Stimulated activated CD8-positive, alpha-beta memory T cell treated with anti-CD3 and anti-CD28 coated beads, Interleukin-15, amount 100 ng/mL, for 4 hours (primary cell): ENCODE results near the gene ZNF821.
"Not testable (repeated sequence)": the region's sequence is repeated elsewhere in the genome, so short reads cannot be mapped to it uniquely, and the experiment has no call there.

Experiments
- DNase-seq, 2 donors: peaks; one replicate each; pipeline ENCODE4 v3.0.0-alpha.2; 2020; ENCODE audit warnings: low read depth in 2 of 2

The ZNF821 gene

DNA sequence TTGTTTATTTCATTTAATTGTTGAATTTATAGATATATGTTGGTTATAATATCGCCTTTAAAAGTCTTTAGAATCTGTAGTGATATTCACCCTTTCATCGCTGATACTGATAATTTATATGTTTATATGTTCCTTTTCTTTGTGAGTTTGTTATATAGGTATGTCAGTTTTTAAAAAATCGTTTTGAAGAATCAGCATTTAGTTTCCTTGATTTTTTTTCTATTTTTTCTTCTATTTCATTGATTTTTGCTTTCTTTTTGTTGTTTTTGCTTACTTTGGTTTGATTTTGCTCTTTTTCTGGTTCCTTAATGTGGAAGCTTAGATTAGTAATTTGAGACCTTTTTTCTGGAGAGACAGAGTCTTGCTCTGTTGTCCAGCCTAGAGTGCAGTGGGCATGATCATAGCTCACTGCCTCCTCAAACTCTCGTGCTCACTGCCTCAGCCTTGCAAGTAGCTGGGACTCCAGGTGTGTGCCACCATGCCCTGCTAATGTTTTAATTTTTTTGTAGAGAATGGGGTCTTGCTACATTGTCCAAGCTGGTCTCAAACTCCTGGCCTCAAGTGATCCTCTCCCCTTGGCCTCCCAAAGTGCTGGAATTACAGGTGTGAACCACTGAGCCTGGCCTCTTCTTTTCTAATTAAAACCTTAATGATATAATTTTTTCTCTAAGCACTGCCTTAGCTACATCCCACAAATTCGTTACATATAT lies 18.8 kb upstream of the ZNF821 start:
- DNase-seq = no peak

DNA sequence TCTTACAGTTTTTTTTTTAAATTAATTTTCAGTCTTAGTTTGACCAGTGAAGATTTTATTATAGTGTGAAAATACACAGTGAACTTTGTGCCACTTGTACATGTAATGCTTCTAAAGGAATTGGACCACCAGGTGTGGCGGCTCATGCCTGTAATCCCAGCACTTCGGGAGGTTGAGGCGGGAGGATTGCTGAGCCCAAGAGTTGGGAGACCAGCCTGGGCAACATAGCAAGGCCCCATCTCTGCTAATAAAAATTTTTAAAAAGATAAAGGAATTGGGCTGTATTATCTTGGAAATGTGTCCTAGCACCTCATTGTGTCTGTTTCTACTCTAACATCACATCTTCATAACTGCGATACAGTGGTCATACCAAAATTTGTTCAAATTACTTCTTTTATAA lies 15.2 kb upstream of the ZNF821 start:
- no peak for DNase-seq

DNA sequence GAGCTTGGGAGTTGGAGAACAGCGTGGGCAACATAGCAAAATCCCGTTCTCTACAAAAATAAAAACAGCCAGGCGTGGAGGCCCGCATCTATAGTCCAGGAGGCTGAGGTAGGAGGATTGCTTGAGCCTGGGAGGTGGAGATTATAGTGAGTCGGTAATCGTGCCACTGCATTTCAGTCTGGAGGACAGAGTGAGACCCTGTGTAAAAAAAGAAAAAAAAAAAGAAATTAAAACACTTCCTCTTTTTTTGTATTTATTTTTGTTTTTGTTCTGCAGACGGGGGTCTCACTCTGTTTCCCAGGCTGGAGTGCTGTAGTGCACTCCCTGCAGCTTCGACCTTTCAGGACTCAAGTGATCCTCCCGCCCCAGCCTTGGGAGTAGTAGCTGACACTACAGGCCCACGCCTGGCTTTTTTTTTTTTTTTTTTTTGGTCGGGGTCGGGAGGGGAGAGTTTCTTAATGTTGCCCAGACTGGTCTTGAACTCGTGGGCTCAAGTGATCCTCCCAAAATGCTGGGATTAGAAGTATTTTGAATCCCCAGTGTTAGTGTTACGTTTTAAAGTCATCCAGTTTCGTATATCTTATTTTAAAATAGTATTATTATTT lies 12.9 kb upstream of the ZNF821 start:
- DNase-seq = no peak

DNA sequence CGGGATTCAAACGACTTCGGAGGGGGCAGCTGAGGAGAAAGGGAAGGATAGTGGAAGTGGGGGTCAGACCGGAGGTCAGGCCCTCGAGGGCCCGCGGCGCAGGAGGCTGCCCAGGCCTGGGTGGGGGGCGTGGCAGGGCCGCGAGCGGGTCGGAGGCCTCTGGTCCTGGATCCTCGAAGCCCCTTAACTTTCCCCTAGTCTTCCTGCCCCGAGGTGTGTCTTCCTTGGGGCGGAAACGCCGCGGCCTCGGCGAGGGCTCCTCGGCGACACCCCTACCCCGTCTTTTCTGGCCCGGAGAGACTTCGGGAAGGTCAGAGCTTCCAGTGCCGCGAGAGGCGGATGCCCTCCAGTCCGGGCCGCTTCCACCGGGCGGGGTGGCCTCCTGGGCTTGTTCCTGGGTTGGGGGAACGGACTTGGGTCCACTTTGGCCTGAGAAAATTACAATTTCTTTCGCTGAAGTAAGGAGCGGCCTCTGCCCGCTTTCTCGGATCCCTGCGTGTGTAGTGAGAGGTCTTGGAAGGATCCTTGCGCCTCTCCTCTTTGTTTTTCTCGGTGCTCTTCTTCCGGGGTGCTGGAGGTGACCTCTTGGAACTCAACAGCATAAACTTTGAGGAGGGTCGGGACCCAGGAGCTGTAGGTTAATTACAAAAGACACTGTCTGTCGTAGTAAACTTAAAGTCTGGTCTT lies 11.8 kb upstream of the ZNF821 start:
- DNase-seq = no peak

DNA sequence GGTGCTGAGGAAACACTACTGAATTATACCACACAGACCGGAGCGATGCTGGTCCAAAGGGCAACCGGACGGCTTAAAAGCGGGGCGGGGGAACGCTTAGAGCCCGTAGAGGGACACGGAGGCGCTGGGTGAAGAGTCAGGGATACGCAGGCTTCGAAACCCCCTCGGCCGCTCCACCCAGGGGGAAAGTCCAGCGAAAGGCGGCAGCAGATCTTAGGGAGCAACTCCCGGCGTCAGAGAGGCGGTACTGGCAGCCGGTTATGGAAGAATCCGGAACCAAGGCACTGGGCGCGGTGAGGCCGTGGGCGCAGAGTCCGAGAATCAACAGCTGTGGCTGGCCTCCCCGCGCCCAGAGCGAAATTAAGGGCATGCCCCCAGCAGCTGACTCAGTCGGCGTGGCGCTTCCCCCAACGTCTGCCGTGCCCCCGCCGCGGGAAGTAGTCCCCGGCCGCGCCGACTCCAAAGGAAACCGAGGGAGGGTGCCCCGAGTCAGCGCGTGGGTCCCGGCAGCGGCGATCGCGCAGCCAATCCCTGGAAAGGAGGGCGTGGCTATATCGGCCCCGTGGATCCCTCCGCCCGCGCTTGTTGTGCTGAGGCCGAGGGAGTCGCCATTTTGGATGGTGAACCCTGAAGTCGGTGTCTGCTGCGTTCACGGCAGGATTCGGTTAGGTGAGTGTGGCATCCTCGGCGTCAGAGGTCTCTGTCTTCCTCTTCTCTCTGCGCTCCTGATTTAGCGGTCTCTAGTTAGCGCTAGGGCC lies 11.1 kb upstream of the ZNF821 start, which contains the start of gene IST1:
Gene IST1, plus strand, starts transcription at position 611 of the 758 bp plus-strand sequence. CDS start 20,110 bp downstream, outside the sequence.
- DNase-seq = peak; percentile 95 to 97

DNA sequence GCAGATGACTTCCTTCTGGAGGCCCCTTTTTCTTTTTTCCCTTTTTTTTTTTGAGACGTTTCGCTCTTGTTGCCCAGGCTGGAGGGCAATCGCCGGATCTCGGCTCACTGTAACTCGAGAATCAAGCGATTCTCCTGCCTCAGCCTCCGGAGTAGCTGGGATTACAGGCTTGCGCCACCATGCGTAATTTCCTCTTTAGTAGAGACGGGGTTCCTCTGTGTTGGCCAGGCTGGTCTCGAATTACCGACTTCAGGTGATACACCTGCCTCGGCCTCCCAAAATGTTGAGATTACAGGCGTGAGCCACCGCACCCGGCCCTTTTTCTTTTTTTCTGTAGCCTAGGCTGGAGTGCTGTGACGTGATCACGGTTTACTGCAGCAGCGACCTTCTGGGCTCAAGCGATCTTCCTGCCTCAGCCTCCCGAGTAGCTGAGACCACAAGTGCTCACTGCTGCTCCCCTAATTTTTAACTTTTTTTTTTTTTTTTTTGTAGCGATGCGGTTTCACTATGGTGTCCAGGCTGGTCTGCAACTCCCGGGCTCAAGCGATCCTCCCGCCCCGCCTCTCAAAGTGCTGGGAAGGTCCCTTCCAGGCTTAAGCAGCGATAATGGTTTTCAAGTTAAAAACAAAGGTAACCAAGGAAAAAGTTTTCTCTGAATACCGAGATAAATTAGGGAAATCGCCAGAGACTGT lies 10.4 kb upstream of the ZNF821 start:
- no peak for DNase-seq

DNA sequence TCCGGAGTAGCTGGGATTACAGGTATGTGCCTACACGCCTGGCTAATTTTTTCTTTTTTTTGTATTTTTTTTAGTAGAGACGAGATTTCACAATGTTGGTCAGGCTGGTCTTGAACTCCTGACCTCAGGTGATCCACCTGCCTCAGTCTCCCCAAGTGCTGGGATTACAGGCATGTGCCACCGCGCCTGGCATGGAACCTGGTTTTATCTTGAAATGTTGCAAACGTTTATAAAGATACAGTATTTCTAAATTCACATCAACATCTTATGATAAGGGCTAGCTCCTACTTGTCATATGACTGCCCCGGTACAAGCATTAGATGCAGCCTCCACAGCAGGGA lies 9.9 kb upstream of the ZNF821 start:
- DNase-seq = no peak

DNA sequence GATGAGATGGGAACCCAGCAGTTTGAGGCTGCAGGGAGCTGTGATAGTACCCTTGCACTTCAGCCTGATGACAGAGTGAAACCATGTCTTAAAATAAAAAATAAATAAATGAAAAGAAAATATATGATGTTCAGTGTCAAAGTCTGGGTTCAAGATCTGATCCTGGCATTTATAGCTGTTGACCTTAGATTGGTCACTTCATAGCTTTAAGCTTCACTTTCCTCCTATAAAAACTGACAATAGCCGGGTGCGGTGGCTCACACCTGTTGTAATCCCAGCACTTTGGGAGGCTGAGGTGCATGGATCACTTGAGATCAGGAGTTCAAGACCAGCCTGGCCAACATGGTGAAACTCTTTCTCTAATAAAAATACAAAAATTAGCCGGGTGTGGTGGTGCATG lies 5.2 kb upstream of the ZNF821 start:
- no peak for DNase-seq

DNA sequence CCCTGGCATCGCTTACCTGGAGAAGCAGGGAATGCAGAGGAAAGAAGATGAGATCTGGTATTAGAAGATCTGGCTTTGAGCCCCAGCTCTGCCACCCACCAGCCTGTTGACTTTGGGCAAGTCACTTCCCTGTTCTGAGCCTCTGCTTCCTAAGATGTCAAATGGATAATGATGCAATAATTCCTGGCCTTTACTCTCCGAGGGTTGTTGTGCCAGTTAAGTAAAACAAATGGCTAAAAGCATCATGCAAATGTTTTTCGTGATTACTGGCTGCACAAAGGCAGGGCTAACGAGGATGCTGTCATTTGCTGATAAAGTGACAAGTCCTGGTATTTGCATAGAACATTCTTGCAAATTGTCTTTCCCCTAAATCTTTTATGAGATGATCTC lies 1.3 kb upstream of the ZNF821 start:
- no peak for DNase-seq

DNA sequence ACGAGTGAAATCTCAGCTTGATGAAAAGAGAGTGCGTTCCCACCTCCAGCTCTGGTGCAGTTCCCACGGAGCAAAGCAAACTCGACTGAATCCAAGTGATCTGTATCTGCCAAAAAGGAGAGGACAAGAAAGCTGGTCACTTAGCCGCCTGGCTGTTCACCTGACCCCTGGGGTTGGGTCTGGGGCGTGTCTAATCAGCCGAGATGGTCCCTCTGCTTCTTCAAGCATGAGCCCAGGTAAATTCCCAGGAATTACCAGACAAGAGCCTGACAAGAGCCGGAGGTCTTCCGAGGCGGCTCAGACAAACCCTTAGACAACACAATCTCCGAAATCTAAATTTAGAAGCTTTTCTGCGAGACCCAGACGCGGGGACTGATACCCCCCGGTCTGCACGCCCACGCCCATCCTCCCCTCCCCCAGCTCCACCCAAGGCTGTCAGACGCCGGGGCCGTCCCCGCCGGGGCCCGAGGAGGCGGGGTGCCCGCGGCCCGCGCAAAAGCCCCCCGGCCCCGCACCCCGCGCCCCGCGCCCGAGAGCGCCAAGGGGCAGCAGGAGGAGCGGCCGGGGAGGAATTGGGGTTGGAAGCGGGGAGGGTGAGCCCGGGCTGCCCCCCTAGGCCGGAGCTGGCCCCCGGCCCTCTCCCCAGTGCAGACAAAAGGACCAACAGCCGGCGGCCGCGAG lies 674 bp downstream of the ZNF821 start:
- DNase-seq = peak; percentile 42 to 62

DNA sequence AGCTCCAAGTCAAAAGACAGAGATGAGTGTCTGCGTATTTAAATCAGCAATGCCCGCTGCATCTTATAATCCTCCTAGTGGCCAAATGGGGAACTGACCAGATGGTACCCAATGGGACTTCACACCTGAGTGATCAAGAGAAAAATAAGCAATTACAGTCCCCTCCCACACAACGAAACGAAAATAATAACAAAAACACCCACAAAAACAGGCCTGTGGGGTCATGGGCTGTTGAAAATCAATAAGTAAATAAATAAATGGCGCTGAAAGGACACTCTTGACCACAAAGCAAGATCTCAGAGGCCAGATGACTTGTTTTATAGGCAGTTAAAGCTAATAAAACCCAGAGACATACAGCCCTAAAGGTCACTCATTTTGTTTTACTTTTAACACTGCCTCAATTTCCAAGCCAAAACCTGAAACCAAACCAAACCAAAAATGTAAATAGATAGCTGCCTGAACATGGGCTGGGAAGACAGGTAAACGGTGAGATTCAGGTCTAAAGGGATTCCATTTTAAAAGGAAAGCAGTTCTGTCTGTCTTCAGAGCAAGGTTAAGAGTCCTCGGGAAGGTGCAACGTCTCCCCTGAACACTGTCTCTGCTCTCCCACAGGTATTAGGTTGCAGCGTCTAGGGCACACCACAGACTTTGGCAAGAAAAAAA lies 1.3 kb downstream of the ZNF821 start:
- peak in 1 of 2 donors; percentile 57 for DNase-seq

DNA sequence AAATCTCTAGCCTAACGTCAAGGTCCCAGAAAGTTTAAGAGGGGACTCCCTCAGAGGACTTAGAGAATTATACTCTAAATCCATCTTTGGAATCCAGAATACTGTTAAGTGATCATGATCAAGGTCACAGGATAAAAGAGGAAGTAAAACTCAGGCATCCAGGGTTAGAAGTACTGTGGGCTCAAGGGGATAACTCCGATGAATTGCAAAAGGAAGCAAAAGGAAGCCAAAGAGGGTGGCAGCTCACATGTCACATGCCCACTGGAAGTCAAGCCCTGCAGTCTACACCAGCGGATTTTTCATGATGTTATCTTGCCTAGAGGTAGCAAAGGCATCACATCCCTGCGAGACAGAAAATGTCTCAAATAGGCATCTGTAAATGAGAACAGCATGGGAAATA lies 3.8 kb downstream of the ZNF821 start:
- no peak for DNase-seq

DNA sequence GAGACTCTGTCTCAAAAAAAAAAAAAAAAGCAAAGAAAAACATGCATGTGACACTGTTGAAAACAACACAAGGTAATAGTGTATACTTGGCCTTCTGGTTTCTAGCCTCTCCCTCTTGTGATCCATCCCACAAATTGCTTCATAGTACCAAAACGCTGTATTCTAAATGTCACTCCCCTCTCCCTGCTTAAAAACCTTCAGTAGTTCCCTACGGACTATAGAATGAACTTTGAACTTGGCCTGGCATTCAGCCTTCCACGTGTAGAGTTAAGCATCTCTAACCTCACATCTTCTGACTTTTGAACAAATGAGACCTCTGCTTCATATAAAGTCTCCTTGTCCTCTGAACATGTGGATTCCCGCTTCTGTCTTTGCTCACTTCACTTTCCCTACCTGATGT lies 5.1 kb downstream of the ZNF821 start:
- no peak for DNase-seq

DNA sequence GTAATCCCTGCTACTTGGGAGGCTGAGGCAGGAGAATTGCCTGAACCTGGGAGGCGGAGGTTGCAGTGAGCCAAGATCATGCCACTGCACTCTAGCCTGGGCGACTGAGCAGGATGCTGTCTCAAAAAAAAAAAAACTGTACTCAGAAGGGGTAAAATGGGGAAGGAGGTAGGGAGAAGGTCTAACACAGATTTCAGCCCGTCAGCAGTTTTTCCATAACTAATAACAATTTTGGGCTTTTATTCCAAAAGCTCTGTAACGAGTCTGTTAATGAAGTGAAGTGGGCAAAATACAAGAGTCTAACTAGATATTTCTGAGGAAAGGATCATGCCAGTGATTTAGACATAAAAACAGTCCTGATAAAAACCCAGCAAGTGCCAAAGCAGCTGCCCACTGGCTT lies 10.8 kb downstream of the ZNF821 start:
- no peak for DNase-seq

DNA sequence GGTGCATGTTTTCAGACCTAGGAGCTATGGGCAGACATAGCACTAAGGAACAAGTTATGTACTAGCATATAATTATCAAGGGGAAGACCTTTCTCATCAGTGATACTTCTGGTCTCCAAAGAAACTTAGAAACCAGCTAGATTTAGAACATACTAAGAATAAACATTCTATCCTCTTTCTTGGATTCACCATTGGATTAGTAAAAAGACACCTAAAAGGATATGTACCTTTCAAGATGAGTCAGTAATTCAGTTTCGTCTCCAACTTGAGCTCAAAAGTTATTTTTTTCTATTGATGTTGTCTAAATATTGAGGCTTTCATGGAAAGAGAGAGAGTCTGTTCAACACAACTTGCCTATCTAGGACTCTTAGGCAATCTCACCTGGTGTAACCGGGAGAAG lies 13.2 kb downstream of the ZNF821 start:
- DNase-seq = no peak

DNA sequence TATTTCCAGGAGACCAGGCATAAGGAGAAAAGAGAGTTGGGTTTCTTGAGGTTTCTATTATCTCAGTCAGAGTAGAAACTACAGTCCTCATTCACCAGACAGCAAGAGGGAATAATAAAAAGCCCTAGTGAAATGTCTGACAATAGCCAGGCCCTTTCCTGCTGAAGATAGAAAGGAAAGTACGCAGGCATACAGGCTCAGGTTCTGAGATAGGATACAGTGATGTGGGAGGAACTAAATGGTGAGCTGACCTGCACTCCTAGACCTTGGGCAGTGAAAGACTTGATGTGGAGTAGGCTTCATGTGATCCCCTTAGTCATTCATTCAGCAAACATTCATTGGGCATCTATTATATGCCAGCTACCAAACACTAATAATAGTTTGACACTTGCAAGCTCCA lies 14.9 kb downstream of the ZNF821 start:
- no peak for DNase-seq

DNA sequence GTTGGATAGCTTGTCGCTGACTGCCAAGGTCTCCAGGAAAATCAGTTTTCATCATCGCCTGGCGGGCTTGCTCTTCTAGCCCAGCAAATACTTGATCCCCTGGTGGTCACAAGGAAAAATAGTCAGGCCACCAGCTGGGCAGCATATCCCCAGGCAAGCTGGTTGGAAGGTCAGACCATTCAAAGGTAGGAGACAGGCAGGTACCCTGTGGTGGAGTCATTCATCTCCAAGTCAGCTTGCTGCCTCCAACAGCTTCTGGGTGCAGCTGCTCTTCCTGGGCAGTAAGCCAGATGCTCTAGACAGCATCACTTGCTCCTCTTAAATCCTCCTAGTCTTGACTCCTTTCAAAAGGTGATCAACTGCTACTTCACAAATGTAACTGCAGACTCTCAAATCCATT lies 16.0 kb downstream of the ZNF821 start:
- no peak for DNase-seq

DNA sequence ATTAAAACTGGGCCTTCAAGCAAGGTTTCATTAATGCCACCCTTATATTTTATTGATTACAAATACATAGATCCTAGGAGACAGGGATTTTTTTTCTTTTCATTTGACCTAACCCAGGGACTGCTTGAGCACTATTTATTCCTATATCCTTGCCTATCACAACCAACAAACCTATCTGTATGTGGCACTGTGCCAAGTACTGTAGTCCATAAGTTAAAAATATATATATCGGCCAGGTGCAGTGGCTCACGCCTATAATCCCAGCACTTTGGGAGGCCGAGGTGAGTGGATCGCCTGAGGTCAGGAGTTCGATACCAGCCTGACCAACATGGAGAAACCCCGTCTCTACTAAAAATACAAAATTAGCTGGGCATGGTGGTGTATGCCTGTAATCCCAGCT lies 16.8 kb downstream of the ZNF821 start:
- not testable (repeated sequence) for DNase-seq

DNA sequence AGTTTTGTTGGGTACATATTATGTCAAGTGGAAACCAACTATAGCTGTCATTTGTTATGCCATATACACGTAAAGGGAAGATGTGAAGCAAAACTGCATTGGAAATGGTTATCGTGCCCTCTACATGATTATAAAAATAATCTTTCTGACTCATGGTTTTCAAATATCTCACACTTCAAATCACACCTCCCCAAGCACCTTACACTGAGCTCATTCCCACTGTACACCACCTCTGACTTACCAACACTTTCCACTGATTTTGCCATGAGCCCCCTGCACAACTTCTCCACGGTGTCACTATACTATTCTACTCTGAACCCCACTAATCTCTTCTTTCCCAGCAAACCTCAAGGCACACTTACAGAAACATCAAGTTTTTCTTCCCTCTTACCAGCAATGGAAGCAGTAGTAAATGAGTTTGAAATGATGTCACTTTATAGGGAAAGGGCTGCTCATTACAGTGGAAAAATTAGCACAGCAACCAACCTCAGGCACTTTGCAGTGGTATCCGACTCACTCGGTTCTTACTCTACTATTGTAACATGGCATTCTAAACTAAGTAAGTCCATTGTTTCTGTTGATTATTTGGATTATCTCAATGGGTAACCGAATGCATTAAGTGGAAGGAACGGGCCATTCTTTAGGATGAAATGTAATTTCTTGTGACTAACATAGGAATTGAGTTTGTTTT lies 18.7 kb downstream of the ZNF821 start:
- DNase-seq = no peak

DNA sequence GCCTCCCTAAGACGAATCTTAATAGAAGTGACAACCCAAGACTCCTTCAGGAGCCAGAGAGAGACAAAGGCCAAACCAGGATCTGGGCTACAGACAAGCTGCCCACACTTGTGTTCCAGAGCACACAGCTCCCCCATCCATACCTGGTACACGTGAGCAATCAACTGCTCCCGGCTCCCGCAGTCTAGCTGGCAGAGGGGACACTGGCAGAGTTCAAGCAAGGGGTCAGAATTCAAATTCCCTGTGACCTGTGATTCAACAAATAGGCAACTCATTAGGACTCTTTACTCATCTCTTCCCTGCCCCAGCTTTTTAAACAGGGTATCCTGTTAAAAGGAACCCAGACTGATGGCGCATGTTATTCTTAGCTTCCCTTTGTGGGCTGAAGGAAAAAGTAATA lies 20.0 kb downstream of the ZNF821 start:
- DNase-seq = no peak
